ENCODE measurements around the gene SOAT2.

The SOAT2 gene, protein sequence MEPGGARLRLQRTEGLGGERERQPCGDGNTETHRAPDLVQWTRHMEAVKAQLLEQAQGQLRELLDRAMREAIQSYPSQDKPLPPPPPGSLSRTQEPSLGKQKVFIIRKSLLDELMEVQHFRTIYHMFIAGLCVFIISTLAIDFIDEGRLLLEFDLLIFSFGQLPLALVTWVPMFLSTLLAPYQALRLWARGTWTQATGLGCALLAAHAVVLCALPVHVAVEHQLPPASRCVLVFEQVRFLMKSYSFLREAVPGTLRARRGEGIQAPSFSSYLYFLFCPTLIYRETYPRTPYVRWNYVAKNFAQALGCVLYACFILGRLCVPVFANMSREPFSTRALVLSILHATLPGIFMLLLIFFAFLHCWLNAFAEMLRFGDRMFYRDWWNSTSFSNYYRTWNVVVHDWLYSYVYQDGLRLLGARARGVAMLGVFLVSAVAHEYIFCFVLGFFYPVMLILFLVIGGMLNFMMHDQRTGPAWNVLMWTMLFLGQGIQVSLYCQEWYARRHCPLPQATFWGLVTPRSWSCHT

DNA sequence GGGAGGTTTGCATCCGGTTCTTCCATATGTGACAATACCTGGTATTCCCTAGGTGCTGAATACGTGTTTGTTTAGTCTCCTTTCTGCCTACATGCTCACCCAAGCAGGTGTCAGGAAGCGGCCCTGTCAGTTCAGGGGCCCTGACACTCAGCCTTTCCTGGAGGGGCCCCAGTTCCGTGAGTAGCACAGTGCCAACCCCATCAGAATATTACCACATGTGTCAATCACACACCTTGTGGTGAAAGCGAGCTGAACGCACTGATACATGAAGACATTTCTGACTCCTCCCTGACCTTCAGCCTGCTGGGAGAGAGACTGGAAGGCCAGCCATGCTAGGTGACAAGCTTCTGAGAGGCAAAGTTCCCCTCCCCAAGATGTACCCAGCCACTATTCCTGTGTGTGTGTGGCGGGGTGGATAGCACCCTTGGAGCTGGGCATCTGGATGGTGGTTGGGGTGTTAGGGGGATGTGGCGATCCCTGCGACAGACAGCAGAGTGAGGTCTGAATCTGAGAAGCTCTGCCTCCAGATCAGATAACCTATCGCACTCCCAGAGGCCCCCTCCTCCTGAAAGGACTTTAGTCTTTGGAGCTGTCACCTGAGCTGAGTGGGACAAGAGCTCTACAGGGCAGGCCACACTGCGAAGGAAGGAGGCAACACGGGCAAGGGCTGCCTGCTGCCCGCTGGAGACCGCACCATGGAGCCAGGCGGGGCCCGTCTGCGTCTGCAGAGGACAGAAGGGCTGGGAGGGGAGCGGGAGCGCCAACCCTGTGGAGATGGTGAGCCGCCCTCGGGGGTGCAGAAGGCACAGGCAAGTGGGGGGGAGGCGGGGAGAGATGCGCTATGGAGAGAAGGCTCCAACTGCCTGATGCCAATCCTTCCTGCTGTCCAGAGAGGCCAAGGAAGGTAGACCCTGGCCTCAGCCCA lies at the start of gene SOAT2:
TSS of gene SOAT2 (plus strand) at position 604 of the 925 bp plus-strand sequence. CDS start at position 696, 92 bp downstream.
- DNase-seq, result no peak

DNA sequence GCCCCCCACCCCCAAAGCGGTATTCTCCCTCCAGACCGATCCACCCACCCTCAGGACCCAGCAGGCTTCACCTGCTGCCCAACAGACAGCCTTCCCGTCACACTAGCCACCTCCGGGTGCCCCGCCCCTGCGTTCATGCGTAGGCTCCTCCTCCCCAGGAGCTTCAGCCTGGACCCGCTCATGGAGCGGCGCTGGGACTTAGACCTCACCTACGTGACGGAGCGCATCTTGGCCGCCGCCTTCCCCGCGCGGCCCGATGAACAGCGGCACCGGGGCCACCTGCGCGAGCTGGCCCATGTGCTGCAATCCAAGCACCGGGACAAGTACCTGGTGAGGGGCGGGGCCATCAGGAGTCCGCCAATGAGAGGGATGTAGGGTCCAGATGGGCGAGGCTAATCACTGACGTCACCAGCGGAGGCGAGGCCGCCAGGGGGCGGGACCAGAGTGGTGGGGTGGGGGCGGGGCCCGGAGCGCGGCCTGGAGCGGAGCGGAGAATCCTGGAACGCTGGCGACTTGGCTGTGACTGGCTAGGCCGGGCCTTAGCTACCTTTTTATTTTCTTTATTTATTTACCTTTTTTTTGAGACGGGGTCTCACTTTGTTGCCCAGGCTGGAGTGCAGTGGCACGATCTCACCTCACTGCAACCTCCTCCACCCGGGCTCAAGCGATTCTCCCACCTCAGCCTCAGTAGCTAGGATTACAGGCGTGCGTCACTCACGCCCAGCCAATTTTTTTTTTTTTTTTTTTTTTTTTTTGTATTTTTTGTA lies 49.0 kb upstream of the SOAT2 start:
- peak; percentile 92 for DNase-seq

DNA sequence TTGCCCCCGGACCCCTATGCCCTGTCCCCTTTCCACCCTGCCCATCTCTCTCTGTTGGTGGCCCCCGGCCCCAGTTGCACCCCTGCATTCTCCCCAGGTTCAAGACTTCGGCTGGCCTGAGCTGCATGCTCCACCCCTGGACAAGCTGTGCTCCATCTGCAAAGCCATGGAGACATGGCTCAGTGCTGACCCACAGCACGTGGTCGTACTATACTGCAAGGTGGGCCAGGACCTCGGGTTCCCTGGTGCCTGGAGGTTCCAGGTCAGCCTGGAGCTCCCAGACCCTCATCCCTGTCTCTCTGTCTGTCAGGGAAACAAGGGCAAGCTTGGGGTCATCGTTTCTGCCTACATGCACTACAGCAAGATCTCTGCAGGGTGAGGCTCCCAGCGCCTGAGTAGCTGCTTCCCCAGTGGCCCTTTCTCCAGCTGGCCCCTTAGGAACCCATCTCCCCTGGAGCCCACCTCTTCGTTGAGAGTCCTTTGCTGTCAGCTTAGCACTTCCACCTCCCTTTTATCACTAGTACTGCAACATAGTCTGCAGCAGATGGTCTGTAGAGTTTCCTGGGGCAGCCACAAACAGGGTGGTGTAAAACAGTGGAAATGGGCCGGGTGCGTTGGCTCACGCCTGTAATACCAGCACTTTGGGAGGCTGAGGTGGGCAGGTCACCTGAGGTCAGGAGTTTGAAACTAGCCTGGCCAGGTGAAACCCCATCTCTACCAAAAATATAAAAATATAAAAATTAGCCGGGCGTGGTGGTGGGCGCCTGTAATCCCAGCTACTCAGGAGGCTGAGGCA lies 47.6 kb upstream of the SOAT2 start:
- no peak for DNase-seq

DNA sequence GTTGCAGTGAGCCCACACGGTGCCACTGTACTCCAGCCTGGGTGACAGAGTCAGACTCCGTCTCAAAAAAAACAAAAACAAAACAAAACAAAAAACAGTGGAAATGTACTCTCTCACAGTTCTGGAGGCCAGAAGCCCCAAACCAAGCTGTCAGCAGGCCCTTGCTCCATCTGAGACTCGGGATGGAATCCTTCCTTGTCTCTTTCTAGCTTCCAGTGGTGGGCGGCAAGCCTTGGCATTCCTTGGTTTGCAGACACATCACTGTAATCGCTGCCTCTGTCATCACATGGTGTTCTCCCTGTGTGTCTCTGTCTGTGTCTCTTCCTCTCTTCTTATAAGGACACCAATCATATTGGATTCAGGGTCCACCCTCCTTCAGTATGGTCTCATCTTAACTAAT lies 47.0 kb upstream of the SOAT2 start:
- DNase-seq, result no peak

DNA sequence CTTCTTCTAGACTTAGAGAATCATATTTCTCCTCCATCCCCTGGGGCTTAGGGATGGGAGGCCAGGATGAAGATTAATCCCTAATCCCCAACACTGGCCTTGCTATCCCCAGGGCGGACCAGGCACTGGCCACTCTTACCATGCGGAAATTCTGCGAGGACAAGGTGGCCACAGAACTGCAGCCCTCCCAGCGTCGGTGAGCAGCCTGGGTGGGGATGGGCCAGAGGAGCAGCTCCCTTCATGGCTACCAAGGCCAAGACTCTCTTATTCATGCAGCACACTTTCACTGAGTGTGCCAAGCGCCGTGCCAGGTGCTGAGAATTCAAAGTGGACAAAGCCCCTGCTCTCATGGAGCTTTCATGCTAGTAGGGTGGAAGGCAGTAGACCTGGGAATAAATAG lies 46.4 kb upstream of the SOAT2 start:
- DNase-seq, result no peak

DNA sequence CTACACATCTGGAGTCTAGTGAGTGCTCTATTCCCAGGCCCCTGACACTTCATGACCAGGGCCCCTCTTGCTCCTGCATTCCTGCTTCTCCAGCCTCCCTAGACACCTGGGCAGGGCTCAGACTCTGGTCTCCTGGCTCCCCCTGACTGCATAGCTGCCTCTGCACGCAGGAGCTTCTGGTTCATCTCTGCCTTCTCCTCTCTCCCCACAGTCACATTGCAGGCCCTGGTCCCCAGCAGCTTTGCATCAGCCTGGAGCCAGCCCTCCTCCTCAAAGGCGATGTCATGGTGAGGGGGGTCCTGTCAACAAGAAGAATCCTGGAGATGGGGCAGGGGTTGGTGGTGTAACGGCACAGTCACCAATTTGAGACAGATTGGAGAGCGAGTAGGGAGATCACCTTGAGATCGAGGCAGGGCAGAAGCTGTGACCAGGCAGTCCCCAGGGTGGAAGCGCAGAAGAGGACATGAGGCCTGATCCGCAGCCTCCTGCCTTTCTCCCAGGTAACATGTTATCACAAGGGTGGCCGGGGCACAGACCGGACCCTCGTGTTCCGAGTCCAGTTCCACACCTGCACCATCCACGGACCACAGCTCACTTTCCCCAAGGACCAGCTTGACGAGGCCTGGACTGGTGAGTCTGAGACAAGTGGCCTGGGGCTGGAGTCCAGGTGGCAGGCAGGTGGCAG lies 45.3 kb upstream of the SOAT2 start:
- DNase-seq, result no peak

DNA sequence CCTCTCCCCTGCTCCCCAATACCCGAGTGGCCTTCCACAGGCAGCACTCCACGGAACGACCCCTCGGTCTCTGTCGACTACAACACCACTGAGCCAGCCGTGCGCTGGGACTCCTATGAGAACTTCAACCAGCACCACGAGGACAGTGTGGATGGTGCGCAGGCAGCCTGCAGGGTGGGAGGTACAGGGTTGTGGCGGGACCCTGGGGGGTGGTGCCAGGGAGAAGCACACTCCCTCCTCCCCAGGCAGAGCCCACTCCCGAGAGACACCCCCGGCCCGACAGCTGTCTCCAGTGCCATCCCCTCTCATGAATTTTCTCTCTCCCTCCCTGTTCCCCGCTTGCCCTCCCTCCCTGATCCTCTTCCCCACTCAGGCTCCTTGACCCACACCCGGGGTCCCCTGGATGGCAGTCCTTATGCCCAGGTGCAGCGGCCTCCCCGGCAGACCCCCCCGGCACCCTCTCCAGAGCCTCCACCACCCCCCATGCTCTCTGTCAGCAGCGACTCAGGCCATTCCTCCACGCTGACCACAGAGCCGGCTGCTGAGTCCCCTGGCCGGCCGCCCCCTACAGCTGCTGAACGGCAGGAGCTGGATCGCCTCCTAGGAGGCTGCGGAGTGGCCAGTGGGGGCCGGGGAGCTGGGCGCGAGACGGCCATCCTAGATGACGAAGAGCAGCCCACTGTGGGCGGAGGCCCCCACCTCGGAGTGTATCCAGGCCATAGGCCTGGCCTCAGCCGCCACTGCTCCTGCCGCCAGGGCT lies 44.4 kb upstream of the SOAT2 start:
- DNase-seq, result no peak

DNA sequence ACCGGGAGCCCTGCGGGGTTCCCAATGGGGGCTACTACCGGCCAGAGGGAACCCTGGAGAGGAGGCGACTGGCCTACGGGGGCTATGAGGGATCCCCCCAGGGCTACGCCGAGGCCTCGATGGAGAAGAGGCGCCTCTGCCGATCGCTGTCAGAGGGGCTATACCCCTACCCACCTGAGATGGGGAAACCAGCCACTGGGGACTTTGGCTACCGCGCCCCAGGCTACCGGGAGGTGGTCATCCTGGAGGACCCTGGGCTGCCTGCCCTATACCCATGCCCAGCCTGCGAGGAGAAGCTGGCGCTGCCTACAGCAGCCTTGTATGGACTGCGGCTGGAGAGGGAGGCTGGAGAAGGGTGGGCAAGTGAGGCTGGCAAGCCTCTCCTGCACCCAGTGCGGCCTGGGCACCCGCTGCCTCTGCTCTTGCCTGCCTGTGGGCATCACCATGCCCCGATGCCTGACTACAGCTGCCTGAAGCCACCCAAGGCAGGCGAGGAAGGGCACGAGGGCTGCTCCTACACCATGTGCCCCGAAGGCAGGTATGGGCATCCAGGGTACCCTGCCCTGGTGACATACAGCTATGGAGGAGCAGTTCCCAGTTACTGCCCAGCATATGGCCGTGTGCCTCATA lies 43.7 kb upstream of the SOAT2 start:
- no peak for DNase-seq

DNA sequence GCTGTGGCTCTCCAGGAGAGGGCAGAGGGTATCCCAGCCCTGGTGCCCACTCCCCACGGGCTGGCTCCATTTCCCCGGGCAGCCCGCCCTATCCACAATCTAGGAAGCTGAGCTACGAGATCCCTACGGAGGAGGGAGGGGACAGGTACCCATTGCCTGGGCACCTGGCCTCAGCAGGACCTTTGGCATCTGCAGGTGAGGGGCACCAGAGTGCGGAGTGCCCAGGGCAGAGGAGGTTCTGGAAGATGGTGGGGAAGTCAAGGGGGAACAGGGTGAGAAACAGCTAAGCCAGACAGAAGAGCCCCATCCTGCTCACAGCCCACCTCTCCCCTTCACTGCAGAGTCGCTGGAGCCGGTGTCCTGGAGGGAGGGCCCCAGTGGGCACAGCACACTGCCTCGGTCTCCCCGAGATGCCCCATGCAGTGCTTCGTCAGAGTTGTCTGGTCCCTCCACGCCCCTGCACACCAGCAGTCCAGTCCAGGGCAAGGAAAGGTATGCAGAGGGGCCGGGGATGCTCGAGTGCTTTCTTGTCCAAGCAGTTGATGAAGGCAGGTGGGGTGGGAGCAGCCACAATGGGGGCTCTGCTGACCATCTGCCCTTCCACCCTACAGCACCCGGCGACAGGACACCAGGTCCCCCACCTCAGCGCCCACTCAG lies 43.1 kb upstream of the SOAT2 start:
- DNase-seq, result no peak

DNA sequence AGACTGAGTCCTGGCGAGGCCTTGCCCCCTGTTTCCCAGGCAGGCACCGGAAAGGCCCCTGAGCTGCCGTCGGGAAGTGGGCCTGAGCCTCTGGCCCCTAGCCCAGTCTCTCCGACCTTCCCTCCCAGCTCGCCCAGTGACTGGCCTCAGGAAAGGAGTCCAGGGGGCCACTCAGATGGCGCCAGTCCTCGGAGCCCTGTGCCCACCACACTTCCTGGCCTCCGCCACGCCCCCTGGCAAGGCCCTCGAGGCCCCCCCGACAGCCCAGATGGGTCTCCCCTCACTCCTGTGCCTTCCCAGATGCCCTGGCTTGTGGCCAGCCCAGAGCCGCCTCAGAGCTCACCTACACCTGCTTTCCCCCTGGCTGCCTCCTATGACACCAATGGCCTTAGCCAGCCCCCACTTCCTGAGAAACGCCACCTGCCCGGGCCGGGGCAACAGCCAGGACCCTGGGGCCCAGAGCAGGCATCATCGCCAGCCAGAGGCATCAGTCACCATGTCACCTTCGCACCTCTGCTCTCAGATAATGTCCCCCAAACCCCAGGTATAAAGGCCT lies 42.5 kb upstream of the SOAT2 start:
- no peak for DNase-seq

DNA sequence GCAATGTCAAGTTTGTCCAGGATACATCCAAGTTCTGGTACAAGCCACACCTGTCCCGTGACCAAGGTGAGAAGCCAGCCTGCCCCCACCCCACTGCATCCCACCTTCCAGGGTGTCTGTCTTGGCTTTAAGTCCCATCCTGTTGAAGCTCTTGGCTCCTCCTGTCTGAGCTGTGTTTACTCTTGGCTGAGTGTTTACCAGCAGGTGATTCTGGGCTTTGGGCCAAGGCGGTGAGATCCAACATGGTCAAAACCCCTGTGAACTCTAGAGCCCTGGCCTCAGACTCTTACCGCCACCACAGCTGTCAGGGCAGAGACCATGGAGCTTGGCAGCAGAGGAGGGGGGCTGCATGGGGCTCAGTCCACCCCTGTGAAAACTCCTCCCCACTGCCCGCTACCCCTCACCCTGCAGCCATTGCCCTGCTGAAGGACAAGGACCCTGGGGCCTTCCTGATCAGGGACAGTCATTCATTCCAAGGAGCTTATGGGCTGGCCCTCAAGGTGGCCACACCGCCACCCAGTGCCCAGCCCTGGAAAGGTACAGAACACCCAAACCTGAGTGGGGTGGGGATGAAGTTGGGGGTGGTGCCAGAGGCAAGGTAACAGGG lies 41.8 kb upstream of the SOAT2 start:
- DNase-seq, result no peak

DNA sequence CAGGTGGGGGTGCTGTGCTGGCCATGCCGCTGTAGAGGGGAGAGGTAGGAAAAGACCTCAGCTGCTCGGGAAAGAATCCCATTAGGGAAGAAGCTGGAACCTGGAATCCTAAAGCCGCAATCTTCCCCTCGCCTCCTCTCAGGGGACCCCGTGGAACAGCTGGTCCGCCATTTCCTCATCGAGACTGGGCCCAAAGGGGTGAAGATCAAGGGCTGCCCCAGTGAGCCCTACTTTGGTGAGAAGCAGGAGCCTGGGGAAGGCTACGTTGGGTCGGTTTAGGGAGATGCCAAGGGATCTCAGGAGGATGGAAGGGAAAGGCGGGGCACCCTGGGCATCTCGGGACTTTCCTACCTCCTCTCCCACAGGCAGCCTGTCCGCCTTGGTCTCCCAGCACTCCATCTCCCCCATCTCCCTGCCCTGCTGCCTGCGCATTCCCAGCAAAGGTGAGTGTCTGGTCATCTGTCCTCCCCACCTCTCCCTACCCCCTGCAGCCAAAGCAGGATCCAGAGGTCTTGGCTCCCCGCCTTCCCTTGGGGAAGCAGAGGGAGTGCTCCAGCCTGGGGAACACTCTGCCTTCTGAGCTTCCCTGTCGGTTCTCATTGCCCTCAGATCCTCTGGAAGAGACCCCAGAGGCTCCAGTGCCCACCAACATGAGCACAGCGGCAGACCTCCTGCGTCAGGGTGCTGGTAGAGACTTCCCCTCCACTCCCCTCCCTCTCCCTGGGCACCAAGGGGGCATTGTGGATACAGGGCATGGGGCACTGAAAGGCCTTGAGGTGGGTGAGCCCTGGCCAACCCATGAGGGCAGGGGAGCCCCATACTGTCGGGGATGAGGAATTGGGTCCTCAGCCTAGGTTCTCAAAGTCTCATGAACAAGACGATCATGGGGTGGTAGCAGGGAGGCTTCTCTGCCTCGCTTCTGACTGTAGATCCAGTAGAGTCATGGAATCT lies 41.0 kb upstream of the SOAT2 start:
- no peak for DNase-seq

DNA sequence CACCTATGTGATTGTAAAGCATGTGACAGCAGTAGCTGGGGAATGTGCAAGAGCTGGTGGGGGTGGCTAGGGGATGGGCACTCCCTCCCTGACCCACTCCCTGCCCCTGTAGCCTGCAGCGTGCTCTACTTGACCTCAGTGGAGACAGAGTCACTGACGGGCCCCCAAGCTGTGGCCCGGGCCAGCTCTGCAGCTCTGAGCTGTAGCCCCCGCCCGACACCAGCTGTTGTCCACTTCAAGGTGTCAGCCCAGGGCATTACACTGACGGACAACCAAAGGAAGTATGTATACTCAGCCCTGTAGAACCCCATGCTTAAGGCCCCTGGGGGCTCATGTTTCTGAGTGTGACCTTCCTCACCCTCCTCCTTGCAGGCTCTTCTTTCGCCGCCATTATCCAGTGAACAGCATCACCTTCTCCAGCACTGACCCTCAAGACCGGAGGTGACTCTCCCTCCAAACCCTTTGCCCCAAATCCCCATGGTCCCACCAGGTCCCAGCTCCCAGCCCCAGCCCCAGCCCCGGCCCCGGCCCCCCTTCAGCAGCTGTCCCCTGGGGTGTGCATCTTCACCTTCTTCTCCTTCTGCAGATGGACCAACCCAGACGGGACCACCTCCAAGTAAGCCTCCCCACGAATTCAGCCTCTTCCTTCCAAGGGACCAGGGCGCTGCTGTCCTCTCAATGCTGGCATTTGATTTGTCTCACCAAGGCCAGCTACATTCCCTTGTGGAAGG lies 40.1 kb upstream of the SOAT2 start:
- no peak for DNase-seq

DNA sequence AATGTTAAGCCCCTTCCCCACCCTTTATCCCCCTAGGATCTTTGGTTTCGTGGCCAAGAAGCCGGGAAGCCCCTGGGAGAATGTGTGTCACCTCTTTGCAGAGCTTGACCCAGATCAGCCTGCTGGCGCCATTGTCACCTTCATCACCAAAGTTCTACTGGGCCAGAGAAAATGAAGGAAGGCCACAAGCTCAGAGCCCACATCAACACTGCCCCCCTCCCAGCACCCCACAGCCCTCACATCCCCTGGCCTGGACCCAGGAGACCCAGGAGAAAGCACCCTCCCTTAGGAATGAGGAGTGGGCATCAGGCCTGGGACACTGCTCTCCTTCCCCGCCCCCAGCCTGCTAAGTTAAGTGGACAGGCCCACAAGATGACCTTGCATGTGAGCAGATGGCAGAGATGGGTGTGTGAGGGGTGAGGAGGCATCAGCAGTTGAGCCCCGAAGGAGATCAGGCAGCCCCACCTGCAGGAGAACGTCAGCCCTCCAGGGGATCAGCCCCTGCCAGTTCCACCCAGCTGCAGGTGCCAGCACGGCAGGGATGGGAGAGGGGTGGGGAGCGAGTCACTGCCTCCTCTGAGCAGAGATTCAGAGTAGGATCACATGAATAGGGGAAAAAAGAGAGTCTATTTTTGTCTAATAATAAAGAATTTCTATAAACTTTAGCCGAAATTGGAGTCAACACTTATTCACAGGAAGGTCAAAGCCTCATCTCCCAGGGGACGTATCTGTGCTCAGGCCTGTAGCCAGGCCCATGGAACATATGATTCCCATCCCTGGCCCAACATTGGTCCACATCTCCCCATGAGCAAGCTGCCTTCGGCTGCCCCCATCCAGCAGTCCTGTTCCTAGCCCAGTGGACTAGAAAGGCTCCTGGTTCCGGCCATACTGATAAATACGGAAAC lies 39.3 kb upstream of the SOAT2 start:
- no peak for DNase-seq

DNA sequence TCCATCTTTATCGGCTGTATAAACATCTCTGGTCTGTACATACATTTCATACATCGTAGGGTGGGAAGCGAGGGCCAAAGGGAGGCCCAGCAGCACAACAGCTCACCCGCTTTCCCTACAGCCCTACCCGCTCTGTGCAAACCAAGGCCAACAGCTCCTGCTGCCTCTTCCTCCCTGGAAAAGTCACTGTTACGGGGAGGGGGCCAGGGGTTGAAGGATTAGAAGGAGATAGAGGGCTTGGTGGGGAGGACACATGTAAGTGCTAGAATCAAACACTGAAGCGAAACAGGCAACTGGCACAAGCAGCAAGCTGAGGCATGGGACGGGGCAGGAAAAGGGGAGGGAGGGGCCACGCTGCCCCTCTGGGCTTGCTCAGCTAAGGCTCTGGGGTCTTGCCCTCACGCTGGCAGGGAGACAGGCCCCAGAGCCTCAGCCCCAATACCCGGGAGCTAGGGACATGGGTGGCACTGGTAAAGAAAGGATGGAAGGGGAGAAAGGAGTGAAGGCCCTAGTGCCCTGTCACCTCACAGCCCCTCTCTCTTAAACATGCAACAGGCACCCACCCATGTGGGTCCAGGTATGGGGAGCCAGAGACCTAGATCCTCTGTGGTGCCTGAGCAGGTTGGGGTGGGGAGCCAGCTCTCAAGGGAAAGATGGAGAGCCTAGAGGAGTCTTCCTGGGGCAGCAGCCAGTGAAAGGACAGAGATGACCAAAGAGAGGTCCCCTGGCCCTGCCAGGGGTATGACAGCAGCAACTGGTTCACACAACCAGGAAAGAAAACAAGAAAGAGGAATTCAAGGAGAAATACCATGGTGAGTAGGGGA lies 38.5 kb upstream of the SOAT2 start:
- DNase-seq, result no peak
